ENCODE data around the gene TNFRSF13B. TPM values are rescaled to one million over a fixed set of nuclear protein-coding genes. Genes with fewer than 3 reads are reported as not detected.
A peak's percentile ranks its signal among the peaks of the same experiment; 100 is the strongest.

TNFRSF13B gene
- total RNA-seq: not detected in 2 replicates
- polyA plus RNA-seq: not detected in 2 replicates
- polyA plus RNA-seq (2012): not detected in 2 replicates
- polyA minus RNA-seq (ENCODE audit: low replicate concordance): not detected in 2 replicates

- Histone ChIP-seq H3K9me3 (ENCODE audit: control insufficient read depth, insufficient read depth, low read depth, low read length) (no peaks in the 10 kb centered on the region), H3K4me3 (replicated peaks in 1 of 4; ENCODE audit: control extremely low read depth in 1 of 4, insufficient read depth in 1 of 4, low read depth in 3 of 4, low read length in 4 of 4) (no peak within 1 kb of the TSS), H2AFZ (ENCODE audit: low read length) (no peak within 1 kb of the TSS), H3K27me3 (ENCODE audit: control insufficient read depth, insufficient read depth, low read length) (no peaks in the 10 kb centered on the region), H3K27ac (ENCODE audit: insufficient read depth, low read length) (no peak within 1 kb of the TSS), H4K20me1 (ENCODE audit: control insufficient read depth, extremely low read depth, insufficient read depth, low read length) (no peaks in the 10 kb centered on the region), H3K4me1 (ENCODE audit: control insufficient read depth, extremely low read depth, insufficient read depth, low read length) (no peaks in the 10 kb centered on the region), H3K9ac (ENCODE audit: insufficient read depth, low read length) (no peak within 1 kb of the TSS), H3K4me2 (ENCODE audit: extremely low read depth, insufficient read depth, low read length) (no peak within 1 kb of the TSS), H3K79me2 (ENCODE audit: control insufficient read depth, insufficient read depth, low read length) (no peaks in the 10 kb centered on the region), H3K36me3 (ENCODE audit: control insufficient read depth, insufficient read depth, low read length) (no peaks in the 10 kb centered on the region)
- no peak for DNase-seq (ENCODE audit: low read depth in 2 of 2)
- no peak for TF ChIP-seq CTCF (conservative IDR thresholded peaks at IDR 0.05 in 1 of 2, IDR thresholded peaks at IDR 0.05 in 1 of 2; ENCODE audit: low read depth in 1 of 2, low read length in 2 of 2)
- no peak for TF ChIP-seq EZH2 (IDR thresholded peaks at IDR 0.05; ENCODE audit: low read length, missing control alignments)
Observed at GRCh38 chr17:16971458-16972338, at the start of gene TNFRSF13B. Gene TNFRSF13B (minus strand): TSS chr17:16972118. CDS start chr17:16972075, 43 bp downstream.

GRCh38 chr17:17021194-17021863 lies 49.4 kb upstream of the TNFRSF13B start:
- Histone ChIP-seq H3K27me3 (ENCODE audit: control insufficient read depth, insufficient read depth, low read length) (peaks cover 7% of the 10 kb centered on the region), H3K4me3 (replicated peaks in 1 of 4; ENCODE audit: control extremely low read depth in 1 of 4, insufficient read depth in 1 of 4, low read depth in 3 of 4, low read length in 4 of 4) (no peak overlapping the region), H3K9me3 (ENCODE audit: control insufficient read depth, insufficient read depth, low read depth, low read length) (no peaks in the 10 kb centered on the region), H4K20me1 (ENCODE audit: control insufficient read depth, extremely low read depth, insufficient read depth, low read length) (no peaks in the 10 kb centered on the region), H3K9ac (ENCODE audit: insufficient read depth, low read length) (no peak overlapping the region), H3K36me3 (ENCODE audit: control insufficient read depth, insufficient read depth, low read length) (no peaks in the 10 kb centered on the region), H3K4me1 (ENCODE audit: control insufficient read depth, extremely low read depth, insufficient read depth, low read length) (no peaks in the 10 kb centered on the region), H3K27ac (ENCODE audit: insufficient read depth, low read length) (no peak overlapping the region), H2AFZ (ENCODE audit: low read length) (no peak overlapping the region), H3K79me2 (ENCODE audit: control insufficient read depth, insufficient read depth, low read length) (no peaks in the 10 kb centered on the region), H3K4me2 (ENCODE audit: extremely low read depth, insufficient read depth, low read length) (no peak overlapping the region)
- no peak for TF ChIP-seq CTCF (conservative IDR thresholded peaks at IDR 0.05 in 1 of 2, IDR thresholded peaks at IDR 0.05 in 1 of 2; ENCODE audit: low read depth in 1 of 2, low read length in 2 of 2)
- no peak for TF ChIP-seq EZH2 (IDR thresholded peaks at IDR 0.05; ENCODE audit: low read length, missing control alignments)
- peak in 1 of 2 donors; percentile 70 for DNase-seq (ENCODE audit: low read depth in 2 of 2)

GRCh38 chr17:17020821-17021193 lies 48.9 kb upstream of the TNFRSF13B start:
- Histone ChIP-seq H3K27me3 (ENCODE audit: control insufficient read depth, insufficient read depth, low read length) (peaks cover 7% of the 10 kb centered on the region), H3K9me3 (ENCODE audit: control insufficient read depth, insufficient read depth, low read depth, low read length) (no peaks in the 10 kb centered on the region), H3K36me3 (ENCODE audit: control insufficient read depth, insufficient read depth, low read length) (no peaks in the 10 kb centered on the region), H3K4me1 (ENCODE audit: control insufficient read depth, extremely low read depth, insufficient read depth, low read length) (no peaks in the 10 kb centered on the region), H3K79me2 (ENCODE audit: control insufficient read depth, insufficient read depth, low read length) (no peaks in the 10 kb centered on the region), H3K27ac (ENCODE audit: insufficient read depth, low read length) (no peak overlapping the region), H2AFZ (ENCODE audit: low read length) (no peak overlapping the region), H3K4me3 (replicated peaks in 1 of 4; ENCODE audit: control extremely low read depth in 1 of 4, insufficient read depth in 1 of 4, low read depth in 3 of 4, low read length in 4 of 4) (no peak overlapping the region), H3K4me2 (ENCODE audit: extremely low read depth, insufficient read depth, low read length) (no peak overlapping the region), H4K20me1 (ENCODE audit: control insufficient read depth, extremely low read depth, insufficient read depth, low read length) (no peaks in the 10 kb centered on the region), H3K9ac (ENCODE audit: insufficient read depth, low read length) (no peak overlapping the region)
- DNase-seq (ENCODE audit: low read depth in 2 of 2): no peak
- TF ChIP-seq EZH2 (IDR thresholded peaks at IDR 0.05; ENCODE audit: low read length, missing control alignments): no peak
- TF ChIP-seq CTCF (conservative IDR thresholded peaks at IDR 0.05 in 1 of 2, IDR thresholded peaks at IDR 0.05 in 1 of 2; ENCODE audit: low read depth in 1 of 2, low read length in 2 of 2): no peak
